Measurements from ENCODE around the gene BCAS3. TPM values are rescaled to one million over a fixed set of nuclear protein-coding genes. Genes with fewer than 3 reads are reported as not detected.

Gene BCAS3
- total RNA-seq, 1 donor from 2014 or later, result 35.7 TPM

- no peak for DNase-seq (ENCODE audit: extremely low spot score, unreplicated experiment)
- H3K27ac Mint-ChIP-seq (ENCODE audit: unreplicated experiment), result peak overlapping the region; percentile 59
- H3K4me1 Mint-ChIP-seq (ENCODE audit: unreplicated experiment), result peaks cover 22% of the 10 kb centered on the region
Measured at GRCh38 chr17:61260071-61260797, 582.6 kb downstream of the BCAS3 start.

GRCh38 chr17:61261001-61261637, 583.5 kb downstream of the BCAS3 start:
- no peak for TF ChIP-seq CTCF (IDR thresholded peaks at IDR 0.05)
- Mint-ChIP-seq H3K4me3 (ENCODE audit: unreplicated experiment) (no peak overlapping the region), H3K36me3 (ENCODE audit: unreplicated experiment) (no peaks in the 10 kb centered on the region), H3K27ac (ENCODE audit: unreplicated experiment) (peak overlapping the region; percentile 14), H3K4me1 (ENCODE audit: unreplicated experiment) (peaks cover 22% of the 10 kb centered on the region), H3K9me3 (ENCODE audit: unreplicated experiment) (no peaks in the 10 kb centered on the region), H3K27me3 (ENCODE audit: unreplicated experiment) (no peaks in the 10 kb centered on the region)
- DNase-seq (ENCODE audit: extremely low spot score, unreplicated experiment), result no peak

More at GRCh38 chr17:61260071-61260797, 582.6 kb downstream of the BCAS3 start:
- Mint-ChIP-seq H3K9me3 (ENCODE audit: unreplicated experiment) (no peaks in the 10 kb centered on the region), H3K27me3 (ENCODE audit: unreplicated experiment) (no peaks in the 10 kb centered on the region), H3K4me3 (ENCODE audit: unreplicated experiment) (no peak overlapping the region), H3K36me3 (ENCODE audit: unreplicated experiment) (no peaks in the 10 kb centered on the region)
- no peak for TF ChIP-seq CTCF (IDR thresholded peaks at IDR 0.05)

- H3K4me1 Mint-ChIP-seq (ENCODE audit: unreplicated experiment), result peaks cover 17% of the 10 kb centered on the region
- H3K4me3 Mint-ChIP-seq (ENCODE audit: unreplicated experiment), result no peak overlapping the region
- H3K9me3 Mint-ChIP-seq (ENCODE audit: unreplicated experiment), result no peaks in the 10 kb centered on the region
- no peak for TF ChIP-seq CTCF (IDR thresholded peaks at IDR 0.05)
- no peak overlapping the region for H3K27ac Mint-ChIP-seq (ENCODE audit: unreplicated experiment)
- no peaks in the 10 kb centered on the region for H3K27me3 Mint-ChIP-seq (ENCODE audit: unreplicated experiment)
- H3K36me3 Mint-ChIP-seq (ENCODE audit: unreplicated experiment), result no peaks in the 10 kb centered on the region
- no peak for DNase-seq (ENCODE audit: extremely low spot score, unreplicated experiment)
Measured at GRCh38 chr17:61265397-61265796, 587.7 kb downstream of the BCAS3 start.

GRCh38 chr17:61267847-61268246, 590.2 kb downstream of the BCAS3 start:
- Mint-ChIP-seq H3K36me3 (ENCODE audit: unreplicated experiment) (no peaks in the 10 kb centered on the region), H3K4me3 (ENCODE audit: unreplicated experiment) (no peak overlapping the region), H3K27ac (ENCODE audit: unreplicated experiment) (no peak overlapping the region), H3K27me3 (ENCODE audit: unreplicated experiment) (no peaks in the 10 kb centered on the region), H3K4me1 (ENCODE audit: unreplicated experiment) (no peaks in the 10 kb centered on the region), H3K9me3 (ENCODE audit: unreplicated experiment) (no peaks in the 10 kb centered on the region)
- no peak for TF ChIP-seq CTCF (IDR thresholded peaks at IDR 0.05)
- DNase-seq (ENCODE audit: extremely low spot score, unreplicated experiment), result no peak

GRCh38 chr17:61275395-61275794, 597.7 kb downstream of the BCAS3 start:
- H3K27me3 Mint-ChIP-seq (ENCODE audit: unreplicated experiment), result no peaks in the 10 kb centered on the region
- H3K36me3 Mint-ChIP-seq (ENCODE audit: unreplicated experiment), result peaks cover 3% of the 10 kb centered on the region
- H3K4me1 Mint-ChIP-seq (ENCODE audit: unreplicated experiment), result peaks cover 13% of the 10 kb centered on the region
- no peak overlapping the region for H3K4me3 Mint-ChIP-seq (ENCODE audit: unreplicated experiment)
- no peak for TF ChIP-seq CTCF (IDR thresholded peaks at IDR 0.05)
- H3K27ac Mint-ChIP-seq (ENCODE audit: unreplicated experiment), result no peak overlapping the region
- no peak for DNase-seq (ENCODE audit: extremely low spot score, unreplicated experiment)
- H3K9me3 Mint-ChIP-seq (ENCODE audit: unreplicated experiment), result no peaks in the 10 kb centered on the region
